K562 (cell line): Measurements from ENCODE around the gene ZBTB20. TPM values are rescaled to one million over a fixed set of nuclear protein-coding genes. Genes with fewer than 3 reads are reported as not detected.

ENCODE experiments used
- ATAC-seq: fragments of 200-7000 bp; cut with Tn5 transposase; 3 replicates; pipeline ENCODE4 v1.9.1; 2020; ENCODE audit warnings: moderate library complexity
- BruUV-seq: library from RNA; stranded (reverse); fragments of 400-500 nt; replicated peaks from 2 replicates; lab custom pipeline; 2021; lab: Mats Ljungman, UMichigan
- CTCF ChIA-PET: fragments of 300-600 bp; formaldehyde crosslinking; extraction: SDS; loops from one replicate; lab custom pipeline; 2021; ENCODE audit warnings: low intra/inter-chr PET ratio; lab: Yijun Ruan, JAX
- POLR2A ChIA-PET: fragments of 300-600, 350-650 bp; sonication (Branson Sonifier 250); formaldehyde crosslinking; extraction: SDS; loops from one replicate; lab custom pipeline; 2021; ENCODE audit warnings: antibody characterized with exemption, inconsistent platforms; lab: Yijun Ruan, JAX
- DNase-seq, 4 experiments: peaks; one replicate each; pipeline versions ENCODE4 v3.0.0 to v3.0.0-alpha.2; 2011 to 2018; ENCODE audit warnings: low spot score in 3 of 4, mixed read lengths in 3 of 4; ENCODE audit errors: extremely low read depth in 1 of 4
- FAIRE-seq: peaks from 2 replicates; lab custom pipeline; 2011; peaks lifted over from hg19 to GRCh38; lab: Jason Lieb, UNC
- H2AFZ ChIP-seq: 2 replicates; pipeline ENCODE4 v1.6.0; 2011; ENCODE audit warnings: low read depth, low read length, control low read depth, inconsistent platforms
- H3K27ac ChIP-seq: fragments of 200-600 bp; 3 replicates; pipeline ENCODE4 v1.8.0; 2011; ENCODE audit warnings: low read depth, mild to moderate bottlenecking, control low read depth, inconsistent platforms, low read length, moderate library complexity, mixed read lengths; ENCODE audit errors: extremely low read depth
- H3K27me3 ChIP-seq, 2 experiments: fragments of 300-600 bp in 1 of 2; 2 replicates in 1 of 2; 3 replicates in 1 of 2; pipeline versions ENCODE4 v1.6.0 to v1.8.0; 2011; ENCODE audit warnings: inconsistent platforms in 2 of 2, low read length in 2 of 2, mild to moderate bottlenecking in 1 of 2, mixed read lengths in 1 of 2, moderate library complexity in 1 of 2; ENCODE audit not compliant: control insufficient read depth in 2 of 2, insufficient read depth in 2 of 2
- H3K36me3 ChIP-seq: fragments of 300-600 bp; 3 replicates; pipeline ENCODE4 v1.8.0; 2011; ENCODE audit warnings: mild to moderate bottlenecking, low read length, inconsistent platforms; ENCODE audit not compliant: control insufficient read depth, insufficient read depth
- H3K4me1 ChIP-seq, 2 experiments: fragments of 200-600 bp in 1 of 2; replicated peaks in 1 of 2; 2 replicates in 1 of 2; 3 replicates in 1 of 2; pipeline versions ENCODE4 v1.5.1 to v1.8.0; 2011; ENCODE audit warnings: inconsistent platforms in 2 of 2, low read length in 2 of 2, mild to moderate bottlenecking in 1 of 2, mixed read lengths in 1 of 2, moderate library complexity in 1 of 2; ENCODE audit not compliant: control insufficient read depth in 2 of 2, insufficient read depth in 2 of 2
- H3K4me2 ChIP-seq: 2 replicates; pipeline ENCODE4 v1.6.1; 2011; ENCODE audit warnings: low read length, control low read depth, inconsistent platforms, mixed read lengths; ENCODE audit not compliant: insufficient read depth
- H3K4me3 ChIP-seq: fragments of 200-600 bp; sonication (generic), shearing (Covaris generic); 2 replicates; pipeline ENCODE4 v1.5.1; 2016; ENCODE audit warnings: control low read depth, inconsistent platforms
- H3K79me2 ChIP-seq: fragments of 200-600 bp; 3 replicates; pipeline ENCODE4 v1.8.0; 2011; ENCODE audit warnings: low read length, inconsistent platforms; ENCODE audit not compliant: control insufficient read depth, insufficient read depth
- H3K9ac ChIP-seq, 2 experiments: 2 replicates each; pipeline versions ENCODE4 v1.6.0 to v1.6.1; 2011; ENCODE audit warnings: low read depth in 2 of 2, low read length in 2 of 2, control low read depth in 1 of 2, inconsistent platforms in 1 of 2, mild to moderate bottlenecking in 1 of 2, mixed read lengths in 1 of 2; ENCODE audit not compliant: insufficient read depth in 1 of 2
- H3K9me1 ChIP-seq: one replicate; pipeline ENCODE4 v1.6.0; 2011; ENCODE audit warnings: inconsistent platforms, mild to moderate bottlenecking, low read length, moderate library complexity; ENCODE audit not compliant: control insufficient read depth, insufficient read depth
- H3K9me3 ChIP-seq: replicated peaks from 2 replicates; pipeline ENCODE4 v1.5.1; 2011; ENCODE audit warnings: low read depth, low read length, inconsistent platforms; ENCODE audit not compliant: control insufficient read depth, insufficient read depth
- H4K20me1 ChIP-seq: replicated peaks from 2 replicates; pipeline ENCODE4 v1.6.1; 2011; ENCODE audit warnings: low read length, inconsistent platforms, mixed read lengths; ENCODE audit not compliant: control insufficient read depth, insufficient read depth
- CC2D1A ChIP-seq: fragments of 450-650 bp; IDR thresholded peaks from 2 replicates; pipeline ENCODE4 v1.6.1; 2017; ENCODE audit warnings: mild to moderate bottlenecking
- EZH2 ChIP-seq: IDR thresholded peaks from 2 replicates; pipeline ENCODE4 v1.6.1; 2012; ENCODE audit warnings: low read depth, mild to moderate bottlenecking, inconsistent platforms, low read length, borderline replicate concordance
- MAFF ChIP-seq: IDR thresholded peaks from 2 replicates; pipeline ENCODE4 v1.6.1; 2012; ENCODE audit warnings: low read length, improper control_type of control experiment
- MAFK ChIP-seq: IDR thresholded peaks from 2 replicates; pipeline ENCODE4 v1.6.1; 2011; ENCODE audit warnings: low read length, improper control_type of control experiment
- POLR2H ChIP-seq: IDR thresholded peaks from 2 replicates; pipeline ENCODE4 v1.6.1; 2016; ENCODE audit warnings: missing genetic modification characterization, low read depth, mild to moderate bottlenecking, control low read depth, missing compliant biosample characterization, moderate library complexity
- ZC3H4 ChIP-seq: sonication (generic); formaldehyde crosslinking; IDR thresholded peaks from 2 replicates; pipeline ENCODE4 v1.9.0; 2021; ENCODE audit warnings: missing genetic modification reagents, borderline replicate concordance
- ZNF316 ChIP-seq: fragments of 450-650 bp; IDR thresholded peaks from 2 replicates; pipeline ENCODE4 v1.6.1; 2016
- WGBS: fragments of 100-300 bp; shearing (Covaris generic); methylation state at CpG from one replicate; pipeline ENCODE4 v1.1.6; 2016; ENCODE audit warnings: low coverage, mixed read lengths; ENCODE audit not compliant: insufficient coverage; ENCODE audit errors: missing lambda C conversion rate; 5-methylcytosine and 5-hydroxymethylcytosine counted together
- in situ Hi-C: fragments of 300-500 bp; cut with MboI; formaldehyde crosslinking; loops from 4 replicates; pipeline ENCODE4 v1.15.0; 2018; ENCODE audit warnings: inconsistent platforms, mixed read lengths
- intact Hi-C: fragments of 100-400 bp; cut with micrococcal nuclease; formaldehyde crosslinking; loops from 2 replicates; pipeline ENCODE4 v1.14.2; 2022
- polyA plus RNA-seq, 8 experiments: library from polyadenylated mRNA; depleted of rRNA in 4 of 8; stranded (reverse) in 5 of 8; unstranded in 3 of 8; fragments of >200 nt; fragmentation: Nextera tagmentation in 2 of 8; fragmentation: Illumina TruSeq in 1 of 8; extraction: Ambion mirVana in 2 of 8; extraction: Trizol in 1 of 8; gene quantifications; 2 replicates each; pipeline versions ENCODE4 v1.2.1 to v1.2.3, GENCODE V29; 2011 to 2014; ENCODE audit warnings: inconsistent platforms in 1 of 8, missing spikeins in 1 of 8
- total RNA-seq, 7 experiments: library from RNA; depleted of rRNA in 6 of 7; stranded (reverse); fragments of >200 nt in 6 of 7; fragmentation: Illumina TruSeq in 2 of 7; extraction: Trizol in 2 of 7; gene quantifications; 2 replicates each; pipeline versions ENCODE4 v1.2.1 to v1.2.3, GENCODE V29; 2011 to 2021; ENCODE audit warnings: low replicate concordance in 1 of 7
- TF ChIP-seq, protein P1 (sequence below): IDR thresholded peaks from 2 replicates; pipeline ENCODE4 v1.6.1; 2011; ENCODE audit warnings: borderline replicate concordance, low read depth, mild to moderate bottlenecking, moderate library complexity, low read length; ENCODE audit not compliant: insufficient read depth, poor library complexity, severe bottlenecking

The ZBTB20 gene
- total and polyA plus RNA-seq, 9 of the 15 experiments (the other 6 are each of a cell fraction or from before 2014, with no cell fraction given) = 0.17 to 1.7 (median 0.45) TPM

DNA sequence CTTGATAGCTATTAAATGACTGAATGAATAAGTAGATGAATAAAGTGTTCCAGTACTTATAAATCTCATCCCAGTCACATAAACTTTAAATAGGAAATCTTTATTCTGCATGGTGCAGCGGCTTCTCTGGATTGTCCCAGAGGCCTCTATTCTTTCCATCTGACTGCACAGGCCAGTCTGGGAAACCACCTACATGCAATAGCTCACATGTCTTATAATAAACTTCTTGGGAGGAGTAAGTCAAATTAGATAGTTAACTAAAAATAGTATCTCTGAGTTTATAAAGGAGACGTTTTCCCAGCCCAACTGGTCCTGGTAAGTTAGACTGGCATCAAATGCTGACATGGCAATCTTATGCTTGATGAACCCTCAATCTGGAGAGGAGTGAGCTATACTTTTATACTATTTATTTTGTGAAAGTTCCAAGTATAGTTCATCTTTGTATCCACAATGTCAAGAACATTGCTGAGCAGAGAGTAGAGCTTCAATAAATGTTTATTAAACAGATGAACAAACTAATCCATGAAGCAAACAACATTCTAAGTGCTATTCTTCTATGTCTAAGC lies 435.7 kb downstream of the ZBTB20 start:
- H3K4me3 ChIP-seq = no peak overlapping the region
- 0% methylated on average over 2 of the region's 2 CpGs for WGBS
- in situ Hi-C loops = no loop called here
- no peak for FAIRE-seq
- ChIA-PET POLR2A (no interaction called here), CTCF (no interaction called here)
- H3K36me3 ChIP-seq = no peaks in the 10 kb centered on the region
- H3K27me3 ChIP-seq = no peaks in the 10 kb centered on the region
- no peaks in the 10 kb centered on the region for H3K4me1 ChIP-seq
- no peak for DNase-seq
- no peak for ATAC-seq
- no peaks in the 10 kb centered on the region for H3K9me3 ChIP-seq
- H3K27ac ChIP-seq = no peak overlapping the region
- no peak overlapping the region for H3K4me2 ChIP-seq
- H3K9me1 ChIP-seq = no peaks in the 10 kb centered on the region
- H3K9ac ChIP-seq = no peak overlapping the region
- peak; percentile 27; the same call in 1 of the 2 replicates for TF ChIP-seq ZNF316
- TF ChIP-seq EZH2 = no peak
- TF ChIP-seq MAFF = peak; percentile 28; the same call in 1 of the 2 replicates
- no peak for TF ChIP-seq CC2D1A
- TF ChIP-seq, protein P1, sequence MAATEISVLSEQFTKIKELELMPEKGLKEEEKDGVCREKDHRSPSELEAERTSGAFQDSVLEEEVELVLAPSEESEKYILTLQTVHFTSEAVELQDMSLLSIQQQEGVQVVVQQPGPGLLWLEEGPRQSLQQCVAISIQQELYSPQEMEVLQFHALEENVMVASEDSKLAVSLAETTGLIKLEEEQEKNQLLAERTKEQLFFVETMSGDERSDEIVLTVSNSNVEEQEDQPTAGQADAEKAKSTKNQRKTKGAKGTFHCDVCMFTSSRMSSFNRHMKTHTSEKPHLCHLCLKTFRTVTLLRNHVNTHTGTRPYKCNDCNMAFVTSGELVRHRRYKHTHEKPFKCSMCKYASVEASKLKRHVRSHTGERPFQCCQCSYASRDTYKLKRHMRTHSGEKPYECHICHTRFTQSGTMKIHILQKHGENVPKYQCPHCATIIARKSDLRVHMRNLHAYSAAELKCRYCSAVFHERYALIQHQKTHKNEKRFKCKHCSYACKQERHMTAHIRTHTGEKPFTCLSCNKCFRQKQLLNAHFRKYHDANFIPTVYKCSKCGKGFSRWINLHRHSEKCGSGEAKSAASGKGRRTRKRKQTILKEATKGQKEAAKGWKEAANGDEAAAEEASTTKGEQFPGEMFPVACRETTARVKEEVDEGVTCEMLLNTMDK = no peak
- no peak for TF ChIP-seq POLR2H (tag)
- TF ChIP-seq MAFK = peak; percentile 41; the same call in 1 of the 2 replicates
- TF ChIP-seq ZC3H4 (CRISPR knock-in tag) = no peak
- no peaks in the 10 kb centered on the region for H3K79me2 ChIP-seq
- intact Hi-C loops = no loop called here
- H4K20me1 ChIP-seq = no peaks in the 10 kb centered on the region
- BruUV-seq = no TSS peak
- H2AFZ ChIP-seq = no peak overlapping the region
